COR-L47 (cell line): Measurements from ENCODE around the gene BET1.

ENCODE experiments used
- DNase-seq: peaks from one replicate; lab custom pipeline; 2025; lab: John Stamatoyannopoulos, UW

The BET1 gene

DNA sequence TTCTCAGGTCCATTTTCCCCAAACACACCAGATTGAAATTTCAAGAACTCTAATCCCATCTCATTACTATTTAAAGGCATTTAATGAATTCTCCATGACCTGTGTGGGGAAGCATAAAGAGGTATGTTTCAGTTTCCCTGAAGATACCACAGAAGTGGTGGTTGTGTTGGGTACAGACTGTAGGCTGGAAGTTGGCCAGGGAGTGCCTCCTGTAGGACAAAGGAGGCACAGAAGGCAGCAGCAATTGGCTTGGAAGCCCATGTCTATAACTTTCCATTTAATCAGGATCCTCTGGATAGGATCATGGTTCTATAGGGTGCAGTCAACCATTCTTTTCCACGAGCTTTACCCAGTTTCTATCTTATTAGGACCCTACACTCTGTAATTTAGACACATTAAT is 8.6 kb upstream of the BET1 start:
- no peak for DNase-seq

DNA sequence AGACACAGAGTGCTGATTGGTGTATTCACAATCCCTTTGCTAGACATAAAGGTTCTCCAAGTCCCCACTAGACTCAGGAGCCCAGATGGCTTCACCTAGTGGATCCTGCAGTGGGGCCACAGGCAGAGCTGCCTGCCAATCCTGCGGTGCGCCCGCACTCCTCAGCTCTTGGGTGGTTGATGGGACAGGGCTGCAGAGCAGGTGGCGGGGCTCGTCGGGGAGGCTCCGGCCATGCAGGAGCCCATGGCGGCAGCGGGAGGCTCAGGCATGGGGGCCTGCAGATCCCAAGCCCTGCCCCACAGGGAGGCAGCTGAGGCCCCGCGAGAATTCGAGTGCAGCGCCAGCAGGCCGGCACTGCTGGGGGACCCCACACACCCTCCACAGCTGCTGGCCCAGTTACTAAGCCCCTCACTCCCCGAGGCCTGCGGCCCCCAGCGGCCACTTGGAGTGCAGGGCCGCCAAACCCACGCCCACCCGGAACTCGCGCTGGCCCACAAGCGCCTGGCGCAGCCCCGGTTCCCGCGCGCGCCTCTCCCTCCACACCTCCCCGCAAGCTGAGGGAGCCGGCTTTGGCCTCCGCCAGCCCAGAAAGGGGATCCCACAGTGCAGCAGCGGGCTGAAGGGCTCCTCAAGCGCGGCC is 7.7 kb upstream of the BET1 start:
- DNase-seq, result no peak

DNA sequence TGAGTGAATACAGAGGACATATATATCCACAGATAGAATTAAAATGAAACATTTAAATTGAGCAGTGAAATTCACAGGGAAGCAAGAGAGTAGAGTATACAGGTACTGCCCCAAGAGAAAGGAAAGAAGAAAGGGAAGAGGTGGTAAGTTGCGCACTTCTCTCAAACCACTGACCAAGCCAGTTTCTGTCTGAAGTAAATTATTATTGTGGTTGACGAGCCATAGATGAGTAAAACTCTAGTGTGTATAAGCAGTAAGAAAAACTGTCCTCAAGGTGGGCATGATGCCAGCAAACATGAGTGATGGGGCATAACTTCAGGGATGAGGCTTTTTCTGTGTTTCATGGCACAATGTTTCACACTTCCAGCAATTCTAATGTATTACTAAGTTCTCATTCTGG is 4.4 kb upstream of the BET1 start:
- no peak for DNase-seq

DNA sequence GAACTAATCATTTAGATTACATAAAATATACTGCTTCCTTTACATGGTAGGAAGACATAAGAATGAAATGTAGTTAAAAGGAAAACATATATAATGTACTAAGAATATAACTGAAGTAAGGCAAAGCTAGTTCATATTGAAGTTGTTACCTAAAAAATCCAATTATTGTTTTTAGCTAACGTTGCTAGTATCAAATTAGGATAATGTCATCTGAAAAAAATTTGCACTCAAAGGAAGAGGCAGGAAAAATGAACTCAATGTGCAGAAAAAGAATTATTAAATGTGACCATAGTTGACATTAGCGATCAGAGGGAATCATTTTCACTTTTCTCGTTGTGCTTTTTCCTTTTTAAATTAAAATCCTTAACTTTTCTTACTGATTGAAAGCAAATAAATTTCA is 1.6 kb upstream of the BET1 start:
- no peak for DNase-seq

DNA sequence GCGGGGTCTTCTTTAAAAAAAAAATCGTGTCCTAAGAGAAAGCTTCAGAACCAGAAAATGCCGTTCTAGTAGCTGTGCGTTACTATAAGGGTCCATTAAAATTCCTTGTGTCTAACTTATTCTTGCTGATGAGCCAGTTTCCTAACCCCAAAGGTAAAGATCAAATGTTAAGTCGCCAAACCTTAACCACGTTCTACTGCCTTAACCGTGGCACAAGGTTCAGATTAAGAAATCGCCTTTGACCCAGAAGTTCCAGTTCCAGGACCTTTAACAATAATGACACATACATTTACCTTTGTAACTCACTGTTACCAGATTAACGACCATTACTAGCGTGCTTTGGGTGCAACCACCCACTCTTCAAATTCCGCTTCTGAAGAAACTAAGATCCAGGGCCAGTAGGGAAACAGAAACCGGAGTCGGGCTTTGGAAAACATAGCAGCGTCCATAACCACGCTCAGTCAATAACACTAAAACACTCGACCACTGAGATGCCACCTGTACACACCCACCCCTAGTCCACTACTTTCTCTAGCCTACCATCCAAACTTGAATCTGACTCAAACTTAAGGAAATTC is 620 bp downstream of the BET1 start:
- DNase-seq, result no peak

DNA sequence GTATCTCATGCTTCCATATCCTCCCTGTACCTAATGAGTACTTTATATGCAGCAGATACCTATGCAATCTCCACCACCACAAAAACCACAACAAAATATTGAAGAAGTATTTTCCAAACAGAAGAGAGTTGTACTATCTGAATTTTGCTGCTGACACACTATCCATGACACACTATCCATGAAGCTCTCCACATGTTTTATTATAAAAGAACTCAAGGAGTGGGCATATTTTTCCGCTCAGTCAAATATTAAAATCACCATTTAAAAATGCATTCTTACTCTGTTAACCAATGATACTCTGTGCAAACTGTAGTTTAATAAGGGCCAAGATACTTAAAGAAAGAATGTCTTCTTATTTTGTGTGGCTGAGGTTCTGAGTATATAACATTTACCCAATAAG is 2.8 kb downstream of the BET1 start:
- no peak for DNase-seq

DNA sequence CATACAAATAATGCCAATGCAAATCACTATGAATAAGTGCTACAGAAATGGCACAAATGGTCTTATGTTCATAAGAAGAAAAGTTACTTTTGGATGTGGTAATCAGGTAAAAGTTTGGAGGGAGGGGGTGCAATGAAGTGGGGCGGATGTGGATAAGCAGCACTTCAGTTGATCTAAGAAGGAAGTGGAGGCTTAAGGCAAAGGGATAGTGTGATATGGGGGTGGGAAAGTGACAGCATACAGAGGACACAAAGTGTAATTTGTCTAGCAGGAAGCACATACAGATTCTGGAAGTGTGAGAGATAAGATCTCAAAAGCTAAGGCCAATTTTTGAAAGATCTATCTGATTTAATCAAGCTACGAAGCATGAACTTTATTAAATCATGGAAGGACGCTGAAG is 6.3 kb downstream of the BET1 start:
- DNase-seq, result no peak

DNA sequence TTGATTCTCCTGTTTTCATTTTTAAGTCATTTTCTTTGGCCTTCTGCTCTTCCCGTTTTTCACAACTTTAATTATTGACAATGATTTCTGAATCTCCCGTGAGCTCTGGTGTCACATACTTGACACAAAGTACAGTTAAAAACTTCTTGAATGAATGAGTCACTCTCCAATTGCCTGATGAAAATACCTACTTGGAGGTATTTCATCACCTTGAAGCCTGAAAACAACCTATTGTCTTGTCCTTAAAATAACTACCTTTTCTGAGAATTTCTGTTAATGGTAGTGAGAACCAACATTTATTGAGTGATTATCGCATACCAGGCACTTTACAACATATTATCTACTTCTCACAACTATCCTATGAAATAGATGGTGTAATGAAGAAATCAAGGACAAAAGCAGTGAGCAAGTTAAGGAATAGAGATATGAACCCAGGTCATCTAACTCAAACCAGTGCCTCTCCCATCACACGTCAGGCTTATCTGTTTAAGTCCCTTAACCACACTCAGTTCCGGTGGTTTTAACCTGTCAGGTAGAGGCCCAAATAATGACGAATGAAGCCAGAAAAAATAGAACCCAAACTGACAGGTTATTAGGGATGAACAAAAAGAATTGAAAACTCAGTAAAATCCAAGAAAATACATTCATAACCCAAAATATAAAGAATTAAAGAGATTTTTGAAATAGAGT is 11.6 kb downstream of the BET1 start:
- DNase-seq, result no peak

DNA sequence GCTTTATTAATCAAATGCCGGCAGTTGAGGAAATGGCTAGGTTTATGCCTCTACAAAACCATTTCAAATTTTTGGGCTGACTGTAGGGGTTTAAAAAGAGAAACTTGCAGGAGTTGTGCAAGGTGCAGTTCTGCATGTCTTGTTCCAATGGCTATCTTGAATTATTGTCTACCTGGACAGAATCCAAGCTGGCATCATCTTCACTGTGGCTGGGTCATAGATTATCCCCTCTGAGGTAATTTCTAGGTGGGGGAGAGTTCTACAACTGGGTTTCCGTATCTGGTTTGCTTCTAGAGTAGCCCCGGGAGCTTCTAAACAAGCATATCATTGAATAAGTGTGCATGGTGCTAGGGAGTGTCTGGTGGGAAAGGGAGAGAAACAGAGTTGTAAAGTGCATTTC is 16.9 kb downstream of the BET1 start:
- no peak for DNase-seq

DNA sequence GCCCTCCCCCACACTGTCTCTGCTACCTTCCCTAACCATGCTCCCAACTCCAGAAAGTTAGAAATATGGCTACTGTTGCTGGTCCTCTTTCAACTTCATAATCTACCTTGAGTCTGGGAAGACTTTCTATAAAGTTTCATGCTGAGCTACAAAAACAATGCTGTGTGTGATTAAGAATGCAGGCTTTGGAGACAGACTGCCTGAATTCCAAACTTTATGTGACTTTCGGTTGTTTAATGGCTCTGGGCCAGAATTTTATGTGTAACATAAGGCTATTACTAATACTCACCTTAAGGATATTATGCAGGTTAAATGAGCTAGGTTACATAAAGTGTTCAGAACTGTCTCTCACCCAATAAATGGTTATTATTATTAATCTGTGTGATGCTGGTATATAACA is 19.1 kb downstream of the BET1 start:
- no peak for DNase-seq

DNA sequence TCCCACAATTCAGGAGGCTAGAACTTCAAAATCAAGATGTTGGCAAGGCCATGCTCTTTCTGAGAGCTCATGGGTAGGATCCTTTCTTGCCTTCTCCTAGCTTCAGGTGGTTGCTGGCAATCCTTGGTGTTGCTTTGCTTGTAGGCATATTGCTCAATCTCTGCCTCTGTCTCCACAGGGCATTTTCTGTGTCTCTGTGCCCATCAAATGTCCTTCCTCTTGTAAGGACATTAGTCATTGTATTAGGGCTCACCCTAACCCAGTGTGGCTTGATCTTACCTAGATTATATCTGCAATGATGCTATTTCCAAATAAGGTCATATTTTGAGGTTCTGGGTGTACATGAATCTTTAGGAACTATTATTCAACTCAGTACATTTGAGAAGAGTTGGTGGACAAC is 20.1 kb downstream of the BET1 start:
- DNase-seq, result no peak

DNA sequence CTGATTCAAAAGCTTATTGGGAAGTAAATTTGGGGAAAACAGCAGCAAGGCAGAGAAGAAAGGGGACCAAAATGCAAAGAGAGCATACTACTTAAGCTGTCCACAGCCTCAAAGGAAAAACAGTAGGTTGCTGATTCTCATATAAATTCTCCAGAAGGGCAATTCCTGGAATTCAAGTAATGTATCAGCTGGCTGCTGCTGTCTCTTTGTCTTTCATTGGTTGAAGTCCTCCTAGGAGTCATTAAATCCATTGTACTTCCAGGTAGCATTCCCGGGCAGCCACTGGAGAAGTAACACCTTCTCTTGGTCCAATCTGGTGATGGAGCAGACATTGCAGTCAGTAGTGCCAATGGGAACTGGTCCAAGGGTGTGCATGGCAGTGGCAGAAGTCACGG is 22.7 kb downstream of the BET1 start:
- DNase-seq, result no peak

DNA sequence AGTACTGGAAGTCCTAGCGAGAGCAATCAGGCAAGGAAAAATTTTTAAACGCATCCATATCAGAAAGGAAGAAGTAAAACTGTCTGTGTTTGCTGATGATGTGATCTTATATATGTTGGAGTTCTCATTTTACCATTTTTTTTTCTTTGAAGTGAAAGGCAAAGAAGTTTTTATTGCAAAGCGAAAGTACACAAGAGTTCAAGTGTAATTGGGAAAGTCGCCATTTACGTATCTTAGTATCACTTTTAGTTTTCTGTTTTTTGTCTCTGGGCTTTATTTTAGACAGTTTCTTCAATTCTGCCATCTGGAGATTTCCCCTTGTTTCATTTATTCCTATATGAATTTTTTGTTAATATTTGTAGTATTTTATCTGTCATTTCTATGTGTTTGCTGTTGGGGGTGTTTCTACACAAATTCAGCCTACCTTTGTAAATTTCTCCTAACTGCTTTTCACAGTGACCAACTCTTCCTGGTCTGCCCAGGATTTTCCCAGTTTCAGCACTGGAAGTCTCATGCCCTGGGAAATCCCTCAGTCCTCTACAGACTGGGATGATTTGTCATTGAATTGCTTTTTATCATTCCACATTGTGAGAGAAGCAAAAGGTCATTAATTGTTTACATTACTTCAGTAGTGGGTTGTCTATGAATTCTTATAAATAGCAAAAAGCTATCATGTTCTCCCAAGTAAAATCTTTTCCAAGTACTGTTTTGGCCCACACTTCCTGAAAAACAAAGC is 23.2 kb downstream of the BET1 start:
- no peak for DNase-seq

DNA sequence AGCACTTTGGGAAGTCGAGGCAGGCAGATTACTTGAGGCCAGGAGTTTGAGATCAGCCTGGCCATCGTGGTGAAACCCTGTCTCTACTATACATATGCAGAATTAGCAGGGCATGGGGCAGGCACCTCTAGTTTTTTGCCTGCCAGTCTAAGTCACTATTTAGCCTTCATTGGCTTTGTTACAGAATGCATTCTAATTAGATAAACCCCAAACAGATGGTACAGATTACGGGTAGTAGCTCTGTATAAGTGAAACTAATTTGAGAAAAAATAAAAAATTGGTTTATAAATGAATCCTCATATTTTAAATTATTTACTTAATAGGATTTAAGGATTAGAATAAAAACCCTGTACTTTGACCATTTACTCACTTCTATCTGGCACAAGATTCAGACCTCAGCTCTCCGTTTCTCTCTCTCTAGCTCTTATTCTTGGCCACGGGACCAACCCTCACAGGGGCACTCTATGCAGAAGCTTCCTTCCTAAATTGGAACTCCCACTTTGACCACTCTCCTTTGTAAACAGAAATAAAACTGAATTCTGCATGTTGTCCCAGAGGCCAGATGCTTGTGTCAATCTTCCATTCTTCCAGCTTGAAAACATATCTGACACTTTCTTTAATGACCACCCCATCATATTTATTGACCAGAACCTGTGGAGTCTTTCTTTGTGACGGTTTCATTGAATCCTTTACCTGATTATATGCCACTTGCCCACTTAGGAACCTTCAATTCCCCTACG is 26.8 kb downstream of the BET1 start:
- no peak for DNase-seq

DNA sequence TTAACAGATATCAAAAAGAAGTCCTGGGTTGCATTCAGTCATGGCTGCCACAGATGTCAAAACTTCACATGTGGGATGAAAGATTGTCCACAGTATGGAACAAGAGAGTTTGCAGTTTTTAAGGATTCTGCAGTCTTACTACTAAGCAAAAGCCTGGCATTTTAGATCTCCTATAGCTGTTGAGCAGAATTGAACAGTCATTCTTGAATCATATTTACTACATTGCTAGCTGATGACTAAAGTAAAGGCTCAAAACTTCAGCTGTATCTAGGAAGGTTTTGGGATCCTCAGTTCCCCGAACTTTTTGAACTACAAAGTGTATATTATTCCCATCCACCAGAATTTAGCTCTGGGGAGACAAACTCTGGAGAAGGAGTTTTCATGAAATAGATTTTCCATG is 31.0 kb downstream of the BET1 start:
- DNase-seq, result no peak

DNA sequence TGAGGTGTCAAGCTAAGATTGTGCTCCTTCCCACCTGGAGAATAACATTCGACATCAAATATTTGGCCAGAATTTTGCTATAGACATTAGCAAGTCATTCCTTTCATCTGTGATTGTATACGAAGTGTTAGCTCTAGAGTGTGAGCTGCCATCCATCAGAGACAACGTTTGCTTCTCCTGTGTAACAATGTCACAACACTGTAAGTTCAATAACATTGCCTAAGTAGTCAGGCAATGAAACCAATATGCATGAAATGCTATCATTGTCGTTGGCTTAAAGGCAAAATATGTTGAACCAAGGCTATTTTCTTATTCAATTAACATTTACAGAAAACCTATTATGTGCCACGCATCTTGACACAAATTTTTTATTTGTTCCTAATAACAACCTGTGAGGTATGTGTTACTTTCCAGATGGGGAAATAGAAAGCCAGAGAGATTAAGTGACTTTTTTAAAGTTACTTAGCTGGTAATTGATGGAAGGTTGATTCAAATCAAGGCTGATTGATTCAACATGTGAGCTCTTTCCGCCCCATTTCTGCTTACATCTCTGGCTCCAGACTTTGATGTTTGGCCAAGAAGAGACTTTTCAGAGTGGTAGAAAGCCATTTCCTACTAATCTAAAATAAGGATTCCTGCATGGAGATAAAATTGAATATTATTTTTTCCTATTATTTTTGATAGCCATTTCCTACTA is 32.0 kb downstream of the BET1 start:
- no peak for DNase-seq

DNA sequence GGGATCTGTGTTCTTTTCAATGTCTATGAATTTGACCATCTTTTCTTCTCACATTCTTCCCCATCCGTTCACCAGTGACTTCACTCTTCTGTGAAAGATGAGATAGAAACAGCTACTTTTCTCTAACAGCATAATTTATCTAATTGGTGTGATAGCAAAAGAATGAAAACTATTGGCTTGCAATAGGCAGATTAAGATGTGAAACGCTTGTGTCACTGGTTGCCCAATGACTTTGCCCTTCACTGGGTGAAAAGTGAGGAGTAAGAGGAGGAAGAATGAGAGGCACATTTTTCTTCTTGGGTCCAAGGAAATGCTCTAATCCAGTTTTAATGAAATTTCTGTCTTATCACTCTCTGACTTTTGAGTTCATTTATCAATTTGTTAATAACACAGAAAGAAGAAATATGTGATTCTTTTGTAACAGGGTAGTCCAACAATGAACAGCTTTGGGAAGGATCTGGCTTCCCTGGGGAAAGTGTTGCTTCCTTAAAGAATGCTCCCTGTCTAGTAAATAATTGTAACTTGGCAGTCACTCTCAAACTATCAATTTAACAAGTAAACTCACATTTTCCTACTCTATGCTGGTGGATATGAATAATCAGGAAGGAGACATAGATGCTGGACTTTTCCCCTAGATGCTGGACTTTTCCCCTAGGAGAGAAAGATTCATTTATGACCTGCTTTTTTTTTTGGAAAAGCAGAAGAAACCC is 35.1 kb downstream of the BET1 start:
- DNase-seq, result no peak

DNA sequence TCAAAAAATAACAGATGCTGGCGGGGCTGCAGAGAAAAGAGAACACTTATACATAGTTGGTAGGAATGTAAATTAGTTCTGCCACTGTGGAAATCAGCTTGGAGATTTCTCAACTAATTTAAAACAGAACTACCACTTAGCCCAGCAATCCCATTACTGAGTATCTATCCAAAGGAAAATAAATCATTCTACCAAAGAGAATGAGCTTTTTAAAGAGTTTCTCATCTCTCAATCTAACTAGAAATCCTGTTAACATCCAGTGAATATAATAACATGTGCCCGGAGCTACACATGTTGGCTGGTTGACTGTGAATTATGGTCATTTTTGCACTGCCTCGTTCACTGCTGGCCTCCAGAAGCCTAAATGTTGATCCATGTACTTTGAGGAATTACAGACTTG is 39.3 kb downstream of the BET1 start:
- no peak for DNase-seq

DNA sequence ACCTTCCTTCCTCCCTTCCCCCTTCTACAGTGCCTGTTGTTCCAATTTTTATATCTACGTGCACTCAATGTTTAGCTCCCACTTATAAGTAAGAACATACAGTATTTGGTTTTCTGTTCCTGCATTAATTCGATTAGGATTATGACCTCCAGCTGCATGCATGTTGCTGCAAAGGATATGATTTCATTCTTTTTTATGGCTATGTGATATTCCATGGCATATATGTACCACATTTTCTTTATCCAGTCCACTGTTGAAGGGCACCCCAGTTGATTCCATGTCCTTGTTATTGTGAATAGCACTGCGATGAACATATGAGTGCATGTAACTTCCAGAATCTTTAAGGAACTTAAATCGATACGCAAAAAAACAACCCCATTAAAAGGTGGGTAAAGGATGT is 39.9 kb downstream of the BET1 start:
- DNase-seq, result no peak

DNA sequence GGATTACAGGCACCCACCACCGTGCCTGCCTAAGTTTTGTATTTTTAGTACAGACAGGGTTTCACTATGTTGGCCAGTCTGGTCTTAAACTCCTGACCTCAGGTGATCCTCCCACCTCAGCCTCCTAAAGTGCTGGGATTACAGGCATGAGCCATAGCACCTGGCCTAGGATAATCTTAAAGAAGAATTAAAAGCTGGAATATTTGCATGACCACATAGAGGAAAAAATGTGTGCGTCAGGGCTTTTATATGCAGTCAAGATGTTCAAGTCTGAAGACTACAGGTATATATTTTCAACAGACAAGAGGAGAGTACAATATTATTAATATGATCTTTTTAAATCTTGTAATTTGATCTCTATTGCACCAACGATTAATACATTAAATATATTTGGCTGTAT is 43.2 kb downstream of the BET1 start:
- DNase-seq, result no peak

DNA sequence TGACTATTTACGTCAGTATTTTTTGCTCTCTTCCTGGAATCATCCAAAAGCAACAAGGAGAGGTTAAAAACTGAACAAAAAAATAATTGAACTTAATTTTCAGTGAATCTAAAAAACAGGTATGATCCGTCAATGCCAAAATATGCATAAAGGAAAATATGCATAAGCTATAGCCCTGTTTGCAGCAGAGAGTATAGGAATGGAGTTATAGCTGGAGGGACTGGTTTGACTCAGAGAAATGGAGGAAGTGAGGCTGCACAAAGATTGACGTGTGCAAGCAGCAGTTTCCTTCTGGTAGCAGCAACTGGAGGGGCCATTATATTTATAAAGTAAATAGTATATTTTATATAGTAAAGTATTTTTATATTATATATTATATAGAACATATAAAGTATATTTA is 45.5 kb downstream of the BET1 start:
- DNase-seq, result no peak
